Right hindlimb (tissue), 1 donor: ENCODE results near the gene YY1.
A peak's percentile ranks its signal among the peaks of the same experiment; 100 is the strongest.
"Not testable (repeated sequence)": the region's sequence is repeated elsewhere in the genome, so short reads cannot be mapped to it uniquely, and the experiment has no call there.

Source experiments
- DNase-seq: peaks from one replicate; pipeline ENCODE4 v3.0.0-alpha.2; 2018

YY1 gene

GRCh38 chr14:100285021-100285912 lies 46.3 kb downstream of the YY1 start:
- DNase-seq, result peak; percentile 78

- no peak for DNase-seq
These were observed 47.0 kb downstream of the YY1 start for GRCh38 chr14:100285913-100286400.

DNA sequence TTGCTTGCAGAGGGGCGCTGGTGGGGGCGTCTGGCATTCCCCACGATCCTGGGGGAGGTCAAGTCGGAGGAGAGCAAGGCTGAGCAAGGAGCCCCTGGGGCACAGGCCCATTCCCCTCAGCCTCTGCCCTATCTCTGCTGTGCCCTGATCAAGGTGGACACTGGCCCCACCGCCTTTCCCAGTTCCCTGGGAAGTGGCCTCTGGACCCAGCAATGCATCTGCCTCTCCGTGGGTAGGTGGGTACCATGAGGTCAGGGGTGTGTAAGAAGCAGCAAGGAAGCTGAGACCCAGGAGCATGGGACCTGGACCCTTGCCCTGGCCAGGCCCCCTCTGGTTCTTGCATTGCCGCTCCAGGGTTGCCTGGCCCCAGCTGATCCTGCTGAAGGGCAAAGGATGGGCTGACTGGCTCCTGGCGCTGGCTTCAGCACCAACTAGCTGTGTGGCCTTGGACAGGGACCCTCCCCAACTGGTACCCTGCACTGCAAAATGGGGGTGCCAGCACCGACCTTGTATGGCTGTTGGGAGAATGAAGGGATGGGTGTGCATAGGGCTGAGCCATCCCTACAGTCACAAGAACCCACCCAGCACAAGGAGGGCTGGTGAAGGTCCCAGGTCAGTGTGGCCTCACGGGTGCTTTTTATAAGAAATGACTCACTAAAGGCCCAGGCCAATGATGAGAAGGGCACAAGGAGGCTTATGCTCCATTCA lies 47.7 kb downstream of the YY1 start:
- DNase-seq, result no peak

DNA sequence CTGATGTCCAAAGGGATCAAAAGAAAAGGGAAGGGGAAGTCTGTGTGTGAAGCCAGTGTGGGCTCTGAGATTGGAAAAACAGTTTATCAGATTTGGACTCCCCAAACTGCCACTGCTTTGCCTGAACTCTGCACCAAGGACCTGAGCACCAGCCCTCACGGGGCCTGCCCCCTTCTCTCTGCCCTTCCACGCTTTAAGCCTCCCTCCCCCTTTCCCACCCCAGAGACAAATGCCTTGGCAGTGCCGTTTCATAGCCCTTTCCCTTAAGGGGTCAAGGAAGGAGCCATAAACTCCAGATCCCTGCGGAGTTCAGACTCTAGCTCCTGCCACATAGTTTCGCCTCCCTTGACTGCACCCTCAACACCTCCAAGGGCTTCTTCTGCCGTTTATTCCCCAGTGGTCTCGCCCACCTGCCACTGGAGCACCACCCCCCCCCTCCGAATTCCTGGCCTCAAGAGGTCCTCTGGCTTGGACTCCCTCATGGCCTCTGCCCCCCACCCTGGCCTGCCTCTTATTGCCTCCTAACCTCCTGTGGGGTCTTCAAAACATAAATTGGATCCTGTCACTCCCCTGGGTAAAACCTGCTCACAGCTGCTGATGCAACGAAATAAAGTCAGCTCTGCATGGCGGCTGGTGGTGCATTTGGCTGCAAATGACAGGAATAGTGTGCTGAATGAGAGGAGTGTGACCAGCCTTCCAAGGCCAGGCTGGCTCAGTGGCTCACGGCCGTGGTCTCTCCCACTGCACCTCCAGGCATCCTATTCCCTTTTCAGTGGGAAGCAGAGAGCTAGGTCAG lies 48.5 kb downstream of the YY1 start:
- DNase-seq, result no peak

GRCh38 chr14:100287998-100288295 lies 49.0 kb downstream of the YY1 start:
- DNase-seq, result not testable (repeated sequence)

DNA sequence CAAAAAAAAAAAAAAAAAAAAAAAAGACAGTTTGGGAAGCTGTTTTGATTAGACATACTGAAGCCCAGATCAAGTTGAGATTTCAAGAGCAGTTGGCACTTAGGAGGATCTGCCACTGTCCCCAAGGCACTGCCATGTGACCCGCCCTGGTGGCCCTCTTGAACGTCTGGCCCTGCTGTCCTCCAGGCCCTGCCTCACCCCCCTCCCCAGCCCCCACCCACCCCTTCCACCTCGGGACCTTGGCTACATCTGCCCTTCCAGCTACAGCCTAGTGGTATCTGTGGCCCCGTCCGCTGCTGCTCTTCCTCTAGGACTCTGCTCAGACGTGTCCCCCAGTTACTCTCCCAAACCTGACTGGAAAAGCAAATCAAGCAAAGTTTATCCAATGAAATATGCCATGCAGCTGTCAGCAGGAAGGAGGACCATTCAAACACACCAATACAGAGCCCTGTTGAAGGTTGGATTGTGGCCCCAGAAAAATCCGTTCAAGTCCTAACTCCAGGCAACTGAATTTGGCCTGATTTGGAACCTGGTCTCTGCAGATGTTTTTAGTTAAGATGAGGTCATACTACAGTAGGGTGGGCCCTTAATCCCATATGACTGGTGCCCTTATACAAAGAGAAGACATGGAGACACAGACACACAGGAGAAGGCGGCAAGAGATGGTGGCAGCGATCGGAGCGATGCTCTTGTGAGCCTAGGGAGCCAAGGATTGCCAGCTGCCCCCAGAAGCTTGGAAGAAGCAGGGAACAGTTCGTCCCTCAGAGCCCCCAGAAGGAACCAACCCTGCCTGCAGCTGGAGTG lies 49.6 kb downstream of the YY1 start:
- DNase-seq, result no peak

GRCh38 chr14:100289916-100290606 lies 51.1 kb downstream of the YY1 start:
- DNase-seq, result no peak

DNA sequence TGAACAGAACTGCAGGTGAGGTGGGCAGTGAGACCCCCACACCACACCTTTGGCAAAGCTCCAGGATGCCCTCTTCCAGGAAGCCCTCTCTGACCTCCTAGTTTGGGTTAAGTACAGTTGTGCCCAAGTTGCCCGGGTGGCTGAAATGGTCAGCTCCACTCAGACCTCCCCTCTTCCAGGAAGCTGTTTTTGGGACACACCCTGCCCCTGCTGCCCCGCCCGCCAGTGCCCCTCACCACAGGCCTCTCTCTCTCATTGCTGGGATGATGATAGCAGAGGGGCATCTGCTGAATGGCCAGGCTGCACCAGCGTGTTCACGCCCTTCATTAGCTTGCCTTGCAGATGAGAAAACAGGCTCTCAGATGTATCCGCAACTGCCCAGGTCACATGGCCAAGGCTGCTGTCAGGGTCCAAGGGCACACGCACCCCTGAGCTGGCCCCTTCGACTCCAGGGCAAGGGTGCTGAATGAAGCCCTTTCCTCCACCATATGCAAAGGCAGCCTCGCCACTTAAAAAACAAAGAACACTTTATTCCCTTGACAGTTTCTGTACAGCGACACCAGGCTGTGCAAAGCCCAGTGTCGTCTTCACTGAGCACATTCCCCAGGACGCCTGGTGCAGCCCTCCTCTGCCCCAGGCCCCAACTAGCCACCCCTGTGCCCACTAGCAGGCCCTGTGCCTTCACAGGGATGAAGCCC lies 51.8 kb downstream of the YY1 start:
- DNase-seq, result no peak

GRCh38 chr14:100291305-100292075 lies 52.5 kb downstream of the YY1 start:
- peak; percentile 13 for DNase-seq

GRCh38 chr14:100292301-100292775 lies 53.4 kb downstream of the YY1 start:
- peak; percentile 16 for DNase-seq

GRCh38 chr14:100292776-100293461 lies 54.0 kb downstream of the YY1 start:
- peak; percentile 26 for DNase-seq

DNA sequence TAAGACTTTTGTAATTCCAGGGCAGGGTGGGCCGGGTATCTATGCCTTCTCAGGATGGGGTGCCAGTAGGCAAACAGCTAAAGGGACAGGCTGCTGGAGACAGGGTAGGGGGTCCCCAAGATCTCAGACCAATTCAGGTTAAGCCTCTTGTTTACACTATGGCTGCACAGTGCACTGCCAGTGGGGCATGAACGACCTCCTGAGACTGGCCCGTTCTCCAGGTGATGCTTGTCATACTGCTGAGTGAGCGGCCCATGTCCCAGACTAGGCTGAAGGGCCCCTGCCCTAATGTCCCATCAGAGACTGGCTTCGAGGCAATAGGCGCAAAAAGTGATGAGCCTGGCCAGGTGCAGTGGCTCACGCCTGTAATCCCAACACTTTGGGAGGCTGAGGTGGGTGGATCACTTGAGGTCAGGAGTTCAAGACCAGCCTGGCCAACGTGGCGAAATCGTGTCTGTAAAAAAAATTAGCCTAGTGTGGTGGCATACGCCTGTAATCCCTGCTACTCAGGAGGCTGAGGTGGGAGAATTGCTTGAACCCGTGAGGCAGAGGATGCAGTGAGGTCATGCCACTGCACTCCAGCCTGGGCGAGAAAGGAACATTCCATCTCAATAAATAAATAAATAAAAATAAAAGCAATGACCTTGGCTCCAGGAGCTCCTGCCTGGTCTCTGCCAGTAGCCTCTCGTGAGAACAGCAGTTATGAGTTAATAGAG lies 54.7 kb downstream of the YY1 start:
- peak; percentile 5 for DNase-seq

DNA sequence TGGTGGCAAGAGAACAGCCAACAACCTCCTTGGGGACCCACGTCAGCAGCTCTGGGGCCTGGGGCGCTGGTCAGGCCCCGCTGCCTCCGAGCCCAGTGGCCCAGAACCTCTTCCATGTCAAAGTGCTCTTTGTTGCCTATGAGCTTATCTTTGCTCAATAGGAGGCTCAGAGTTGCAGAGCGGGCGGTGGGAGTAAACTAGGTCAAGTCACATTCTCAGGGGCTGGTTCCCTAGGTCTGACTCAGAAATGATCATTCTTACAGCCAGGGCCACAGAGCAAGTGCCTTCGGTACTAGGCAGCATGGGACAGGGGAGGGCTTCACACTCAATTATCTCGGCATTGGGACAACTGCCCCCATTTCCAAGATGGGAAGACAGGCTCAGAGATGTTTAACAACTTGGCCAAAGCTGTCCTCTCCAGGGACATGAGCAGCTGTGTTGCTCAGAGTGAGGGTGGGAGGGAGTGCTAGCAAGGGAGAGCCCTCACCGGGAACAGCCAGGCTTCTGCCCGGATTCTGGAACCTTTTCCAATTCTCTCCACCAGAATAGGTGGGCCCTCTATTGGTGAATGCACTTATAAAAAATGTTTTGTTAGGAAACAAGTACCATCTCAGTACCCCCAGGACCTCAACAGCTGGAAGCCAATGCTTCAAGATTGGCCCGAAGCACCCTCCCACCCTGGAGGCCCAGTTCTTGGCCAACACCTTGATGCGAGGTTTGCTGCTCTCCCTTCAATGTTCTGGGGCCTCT lies 55.4 kb downstream of the YY1 start:
- peak; percentile 23 for DNase-seq

DNA sequence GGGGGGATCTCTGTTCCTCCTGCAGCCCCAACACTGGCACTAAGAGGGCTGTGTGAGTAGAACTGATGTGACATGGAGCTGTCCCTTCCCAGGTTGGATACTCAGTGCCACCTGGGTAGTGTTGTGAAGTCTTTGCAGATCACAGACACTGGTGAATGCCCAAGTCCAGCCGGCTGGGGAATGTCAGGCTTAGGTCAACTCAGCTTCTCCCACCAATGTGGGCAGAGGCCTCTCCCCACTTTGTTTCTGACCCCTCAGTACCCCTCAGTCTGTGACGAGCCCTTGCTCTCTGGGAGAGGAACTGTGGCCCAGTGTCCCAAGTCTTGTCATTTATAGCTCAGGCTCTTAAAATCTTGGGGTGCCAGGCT lies 56.0 kb downstream of the YY1 start:
- no peak for DNase-seq

DNA sequence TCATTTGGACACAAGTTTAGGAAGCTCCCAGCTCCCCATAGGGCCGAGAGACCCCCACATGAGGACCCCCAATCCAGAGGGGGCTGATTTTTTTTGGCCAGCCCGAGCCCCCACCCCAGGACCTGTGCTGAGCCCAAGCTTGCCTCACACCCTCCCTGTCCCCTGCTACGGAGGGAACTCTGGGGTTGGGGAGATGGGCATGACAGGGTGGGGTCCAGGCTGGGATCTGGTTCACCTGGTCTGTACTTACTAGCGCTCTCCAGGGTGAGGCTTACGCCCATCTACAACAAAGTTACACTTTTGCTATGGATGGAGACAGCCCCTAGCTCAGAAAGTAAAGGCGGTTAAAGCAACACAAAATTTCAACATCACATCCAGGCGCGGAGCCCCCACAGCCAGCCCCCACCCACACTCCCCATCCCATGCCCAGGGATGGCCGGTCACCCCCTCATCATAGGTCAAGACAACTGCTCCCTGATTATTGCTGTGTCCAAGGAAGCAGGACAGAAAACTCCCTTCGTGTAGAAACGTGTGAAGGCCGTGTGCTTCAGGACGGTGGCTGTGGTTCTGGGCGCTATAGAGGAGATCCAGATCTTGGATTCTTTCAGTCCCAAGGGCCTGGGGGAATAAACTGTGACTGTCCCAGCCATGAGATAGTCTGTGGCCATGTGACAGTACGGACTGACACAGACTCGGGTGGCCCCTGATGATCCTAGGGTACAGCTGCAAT lies 56.6 kb downstream of the YY1 start:
- peak; percentile 7 for DNase-seq

GRCh38 chr14:100296106-100296651 lies 57.2 kb downstream of the YY1 start:
- DNase-seq, result peak; percentile 12

DNA sequence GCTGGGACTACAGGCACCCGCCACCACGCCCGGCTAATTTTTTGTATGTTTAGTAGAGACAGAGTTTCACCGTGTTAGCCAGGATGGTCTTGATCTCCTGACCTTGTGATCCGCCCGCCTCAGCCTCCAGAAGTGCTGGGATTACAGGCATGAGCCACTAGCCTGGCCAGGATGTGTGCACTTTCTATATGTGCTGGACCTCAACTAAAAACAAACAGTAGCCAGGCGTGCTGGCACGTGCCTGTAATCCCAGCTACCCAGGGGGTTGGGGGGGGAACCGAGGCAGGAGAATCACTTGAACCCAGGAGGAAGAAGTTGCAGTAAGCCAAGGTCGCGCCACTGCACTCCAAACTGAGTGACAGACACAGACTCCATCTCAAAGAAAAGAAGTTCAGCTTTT lies 57.8 kb downstream of the YY1 start:
- peak; percentile 13 for DNase-seq
